Measurements from ENCODE around the gene CCBE1. TPM values are rescaled to one million over a fixed set of nuclear protein-coding genes. Genes with fewer than 3 reads are reported as not detected.

The CCBE1 gene
- total RNA-seq, 2 donors from 2014 or later: 0.27 to 3.1 TPM

GRCh38 chr18:59690996-59691395 is 6.2 kb downstream of the CCBE1 start:
- no peaks in the 10 kb centered on the region for H3K9me3 ChIP-seq
- H3K36me3 ChIP-seq: no peaks in the 10 kb centered on the region
- H3K9ac ChIP-seq (ENCODE audit: low read depth in 2 of 2, low read length in 2 of 2): no peak overlapping the region
- TF ChIP-seq CTCF (IDR thresholded peaks at IDR 0.05): no peak
- intact Hi-C loops (cut with DNase I): loop anchor here (10.0 kb wide), 1 partner anchor 134 kb away; no protein-coding TSS in a partner anchor
- no peak overlapping the region for H3K27ac ChIP-seq
- DNase-seq: peak; percentile 28
- H3K27me3 ChIP-seq: peaks cover 6% of the 10 kb centered on the region
- H3K4me1 ChIP-seq: no peaks in the 10 kb centered on the region
- H3K4me3 ChIP-seq: no peak overlapping the region

GRCh38 chr18:59690186-59690982 is 6.8 kb downstream of the CCBE1 start:
- no peak for DNase-seq
- TF ChIP-seq CTCF (IDR thresholded peaks at IDR 0.05): no peak
- intact Hi-C loops (cut with DNase I): loop anchor here (10.0 kb wide), 1 partner anchor 134 kb away; no protein-coding TSS in a partner anchor
- H3K9ac ChIP-seq (ENCODE audit: low read depth in 2 of 2, low read length in 2 of 2): no peak overlapping the region
- no peaks in the 10 kb centered on the region for H3K9me3 ChIP-seq
- H3K4me1 ChIP-seq: no peaks in the 10 kb centered on the region
- no peak overlapping the region for H3K27ac ChIP-seq
- no peaks in the 10 kb centered on the region for H3K36me3 ChIP-seq
- H3K27me3 ChIP-seq: no peaks in the 10 kb centered on the region
- no peak overlapping the region for H3K4me3 ChIP-seq

GRCh38 chr18:59689756-59690155 is 7.5 kb downstream of the CCBE1 start:
- Histone ChIP-seq H3K27ac (no peak overlapping the region), H3K36me3 (no peaks in the 10 kb centered on the region), H3K27me3 (no peaks in the 10 kb centered on the region), H3K4me1 (no peaks in the 10 kb centered on the region), H3K9ac (ENCODE audit: low read depth in 2 of 2, low read length in 2 of 2) (no peak overlapping the region), H3K4me3 (no peak overlapping the region), H3K9me3 (no peaks in the 10 kb centered on the region)
- no peak for DNase-seq
- no peak for TF ChIP-seq CTCF (IDR thresholded peaks at IDR 0.05)
- intact Hi-C loops (cut with DNase I): loop anchor here (10.0 kb wide), 1 partner anchor 135 kb away; no protein-coding TSS in a partner anchor

GRCh38 chr18:59686260-59686659 is 11.0 kb downstream of the CCBE1 start:
- no peaks in the 10 kb centered on the region for H3K4me1 ChIP-seq
- no peak overlapping the region for H3K27ac ChIP-seq
- intact Hi-C loops (cut with DNase I): no loop called here
- no peak overlapping the region for H3K4me3 ChIP-seq
- no peak for TF ChIP-seq CTCF (IDR thresholded peaks at IDR 0.05)
- no peaks in the 10 kb centered on the region for H3K9me3 ChIP-seq
- H3K36me3 ChIP-seq: no peaks in the 10 kb centered on the region
- no peak for DNase-seq
- H3K9ac ChIP-seq (ENCODE audit: low read depth in 2 of 2, low read length in 2 of 2): no peak overlapping the region
- H3K27me3 ChIP-seq: no peaks in the 10 kb centered on the region

GRCh38 chr18:59685501-59685900 is 11.7 kb downstream of the CCBE1 start:
- Histone ChIP-seq H3K9ac (ENCODE audit: low read depth in 2 of 2, low read length in 2 of 2) (no peak overlapping the region), H3K27me3 (no peaks in the 10 kb centered on the region), H3K9me3 (no peaks in the 10 kb centered on the region), H3K27ac (no peak overlapping the region), H3K4me3 (no peak overlapping the region), H3K4me1 (no peaks in the 10 kb centered on the region), H3K36me3 (no peaks in the 10 kb centered on the region)
- TF ChIP-seq CTCF (IDR thresholded peaks at IDR 0.05): no peak
- intact Hi-C loops (cut with DNase I): no loop called here
- no peak for DNase-seq
